DMS 273 (cell line): ENCODE measurements around the gene GNB1.

Experiments used
- DNase-seq: peaks from one replicate; lab custom pipeline; 2025; ENCODE audit not compliant: unreplicated experiment; lab: John Stamatoyannopoulos, UW

Gene GNB1

DNA sequence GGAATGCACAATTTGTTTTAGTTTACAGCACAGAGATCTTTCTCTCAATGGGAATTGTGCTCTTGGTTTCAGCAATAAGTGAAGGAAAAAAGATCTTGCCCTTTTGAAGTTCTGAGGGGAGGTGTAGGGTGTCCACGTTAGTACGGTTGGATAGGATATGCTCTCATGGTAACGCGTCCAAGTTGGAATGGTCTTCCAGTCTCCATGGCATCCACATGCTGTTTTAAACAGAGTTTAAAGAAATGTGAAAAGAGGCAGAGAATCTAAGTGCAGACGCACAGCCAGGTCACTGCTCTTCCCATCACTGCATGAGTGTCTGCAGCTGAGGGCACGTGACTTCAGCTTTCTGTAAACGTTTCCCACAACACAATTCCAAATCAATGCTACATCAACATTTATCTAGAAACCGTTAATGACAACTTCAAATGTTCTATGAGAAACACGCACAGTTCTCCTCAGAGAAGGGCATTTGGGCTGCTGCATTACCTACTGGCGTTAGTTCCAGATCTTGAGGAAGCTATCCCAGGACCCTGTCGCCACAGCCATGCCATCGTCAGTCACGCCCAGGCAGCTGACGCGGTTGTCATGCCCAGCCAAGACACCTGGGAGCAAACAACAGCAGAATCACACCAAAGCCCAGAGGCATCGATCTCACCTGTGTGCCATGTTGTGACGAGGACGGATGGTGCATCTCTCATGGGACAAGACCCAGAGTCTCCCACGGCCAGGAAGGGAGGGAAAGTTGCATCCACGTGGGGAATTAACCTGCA, 103.9 kb downstream of the GNB1 start:
- no peak for DNase-seq

- no peak for DNase-seq
Observed at GRCh38 chr1:1785666-1786065, 105.2 kb downstream of the GNB1 start.

GRCh38 chr1:1784933-1785332, 106.0 kb downstream of the GNB1 start:
- DNase-seq: no peak

GRCh38 chr1:1783320-1783719, 107.6 kb downstream of the GNB1 start:
- no peak for DNase-seq

GRCh38 chr1:1782399-1783221, 108.3 kb downstream of the GNB1 start:
- peak; percentile 42 for DNase-seq

DNA sequence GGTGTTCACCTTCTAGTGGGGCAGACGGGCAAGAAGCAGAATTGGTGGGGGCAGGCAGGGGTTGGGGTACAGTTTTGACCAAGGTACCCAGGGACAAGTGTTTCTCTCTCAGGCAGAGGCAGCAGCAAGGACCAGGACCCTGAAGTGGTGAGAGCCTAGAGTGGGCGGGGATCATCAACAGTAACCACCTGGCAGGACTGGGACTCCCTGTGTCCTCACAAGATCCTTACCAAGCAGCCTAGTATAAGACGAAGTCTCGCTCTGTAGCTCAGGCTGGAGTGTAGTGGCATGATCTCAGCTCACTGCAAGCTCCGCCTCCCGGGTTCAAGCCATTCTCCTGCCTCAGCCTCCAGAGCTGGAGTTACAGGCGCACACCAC, 109.4 kb downstream of the GNB1 start:
- DNase-seq: peak; percentile 44

DNA sequence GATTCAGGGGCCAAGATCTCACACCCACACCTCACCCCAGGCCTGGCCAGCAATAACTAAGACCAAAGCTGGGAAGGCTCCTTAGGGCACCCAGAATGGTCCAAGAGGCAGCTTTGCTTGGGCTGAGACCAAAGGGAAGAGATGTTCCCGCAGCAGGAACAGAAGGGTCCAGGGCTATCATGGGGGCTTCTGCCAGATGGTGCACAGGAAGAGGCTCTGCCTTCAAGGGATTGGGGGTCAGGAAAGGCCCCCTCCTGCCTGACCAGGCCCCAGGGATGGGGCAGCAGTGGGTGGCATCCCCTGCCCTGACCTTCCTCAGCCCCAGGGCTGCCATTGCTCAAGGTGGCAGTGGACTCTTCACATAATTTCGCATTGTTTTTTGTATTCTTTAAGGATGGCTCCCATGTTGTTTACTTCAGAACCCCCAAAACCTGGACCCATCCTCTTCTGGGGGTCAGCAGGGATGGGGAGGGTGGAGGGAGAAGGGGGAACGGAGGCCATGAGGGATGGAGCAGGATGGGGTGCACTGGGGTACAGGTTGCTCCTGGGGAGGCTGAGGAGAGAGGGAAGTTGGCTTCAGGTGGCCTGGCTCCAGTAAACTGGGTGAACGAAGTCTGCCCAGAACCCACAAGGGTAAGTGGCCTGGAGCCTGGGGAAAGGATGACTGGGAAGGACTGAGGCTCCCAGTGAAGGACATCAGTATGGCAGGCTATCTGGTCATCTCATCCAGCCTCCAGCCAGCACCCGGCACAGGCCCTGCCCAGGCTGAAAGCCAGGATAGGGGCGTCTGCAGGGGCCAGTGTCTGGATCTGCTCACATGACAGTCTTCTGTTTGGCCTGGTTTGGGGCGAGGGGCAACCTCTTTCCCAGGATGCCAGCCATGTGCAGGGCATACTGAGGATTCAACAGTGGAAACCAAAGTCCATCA, 110.0 kb downstream of the GNB1 start:
- DNase-seq: no peak

DNA sequence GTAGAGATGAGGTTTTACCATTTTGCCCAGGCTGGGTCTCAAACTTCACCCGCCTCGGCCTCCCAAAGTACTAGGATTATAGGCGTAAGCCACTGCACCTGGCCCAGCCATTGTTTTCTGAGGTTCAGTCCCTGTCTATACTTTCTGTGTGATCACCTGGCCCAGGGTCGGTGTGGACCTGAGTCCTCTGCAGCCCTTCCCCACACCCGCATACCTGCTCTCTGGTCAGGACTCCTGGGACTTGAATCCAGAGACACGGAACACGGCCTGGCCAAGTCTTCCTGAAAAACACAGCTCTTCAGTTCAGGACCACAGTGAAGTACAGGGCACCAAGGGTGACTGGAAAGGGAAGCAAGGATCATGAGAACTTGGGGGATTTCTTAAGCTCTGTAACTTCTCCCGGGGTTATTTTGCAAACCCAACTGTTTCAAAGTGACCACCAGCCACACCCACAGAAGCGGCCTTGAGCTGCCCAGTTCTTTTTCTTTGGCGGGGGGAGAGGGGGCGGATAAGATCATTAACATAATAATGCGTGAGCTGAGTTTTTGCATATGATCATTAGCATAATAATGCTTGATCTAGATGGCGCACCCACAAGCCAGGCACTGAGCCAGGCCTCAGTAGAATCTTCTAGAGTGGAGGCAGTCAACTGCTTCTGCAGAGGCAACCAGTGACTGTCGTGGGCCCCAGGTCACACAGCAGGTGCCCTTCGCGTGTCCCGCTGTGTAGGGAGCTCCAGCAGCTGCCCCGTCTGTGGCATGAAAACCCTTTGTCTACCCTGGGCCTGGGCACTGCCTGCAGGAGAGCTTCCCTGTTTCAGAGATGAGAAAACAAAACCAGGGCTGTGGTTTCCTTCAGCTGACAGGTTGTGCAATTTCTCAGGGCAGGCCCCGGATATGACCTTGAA, 110.9 kb downstream of the GNB1 start:
- peak; percentile 51 for DNase-seq

GRCh38 chr1:1779320-1779675, 111.6 kb downstream of the GNB1 start:
- peak; percentile 40 for DNase-seq

DNA sequence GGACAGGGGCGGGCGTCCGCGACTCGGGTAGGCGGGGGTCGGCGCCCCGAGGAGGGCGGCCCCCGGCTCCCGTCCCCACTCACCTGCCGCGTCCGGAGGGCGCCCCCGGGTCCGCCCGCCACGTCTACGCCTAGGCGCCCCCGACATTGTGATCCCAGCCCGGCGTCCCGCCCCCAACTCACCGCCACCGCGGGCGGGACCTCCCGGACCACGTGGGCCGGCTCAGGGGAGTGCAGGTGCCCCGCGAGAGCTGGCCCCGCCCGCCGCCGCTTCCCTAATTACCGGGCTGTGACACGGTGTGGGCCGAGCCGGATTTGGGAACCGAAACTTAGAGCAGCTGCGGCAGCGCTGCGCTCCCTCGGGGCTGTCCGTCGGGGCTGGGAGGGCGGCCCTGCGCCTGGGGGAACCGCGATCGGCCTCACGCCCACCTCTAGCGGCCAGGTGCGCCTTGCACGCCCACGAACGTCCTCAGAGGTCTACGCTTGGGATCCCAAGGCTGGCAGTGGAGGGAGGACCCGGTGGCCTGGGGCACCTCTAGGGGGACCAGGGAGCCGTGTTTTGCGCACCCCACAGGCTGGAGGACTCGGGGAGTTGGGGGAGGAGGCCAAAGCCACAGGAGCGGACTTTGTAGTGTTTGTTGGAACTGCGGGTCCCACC, 112.1 kb downstream of the GNB1 start:
- DNase-seq: peak; percentile 90

GRCh38 chr1:1777950-1778662, 112.8 kb downstream of the GNB1 start, which contains the start of gene NADK:
Gene NADK, minus strand, starts transcription at chr1:1778470. Its CDS starts 13,064 bp downstream, at chr1:1765406.
- peak; percentile 88 for DNase-seq

GRCh38 chr1:1777583-1777899, 113.3 kb downstream of the GNB1 start:
- peak; percentile 57 for DNase-seq

DNA sequence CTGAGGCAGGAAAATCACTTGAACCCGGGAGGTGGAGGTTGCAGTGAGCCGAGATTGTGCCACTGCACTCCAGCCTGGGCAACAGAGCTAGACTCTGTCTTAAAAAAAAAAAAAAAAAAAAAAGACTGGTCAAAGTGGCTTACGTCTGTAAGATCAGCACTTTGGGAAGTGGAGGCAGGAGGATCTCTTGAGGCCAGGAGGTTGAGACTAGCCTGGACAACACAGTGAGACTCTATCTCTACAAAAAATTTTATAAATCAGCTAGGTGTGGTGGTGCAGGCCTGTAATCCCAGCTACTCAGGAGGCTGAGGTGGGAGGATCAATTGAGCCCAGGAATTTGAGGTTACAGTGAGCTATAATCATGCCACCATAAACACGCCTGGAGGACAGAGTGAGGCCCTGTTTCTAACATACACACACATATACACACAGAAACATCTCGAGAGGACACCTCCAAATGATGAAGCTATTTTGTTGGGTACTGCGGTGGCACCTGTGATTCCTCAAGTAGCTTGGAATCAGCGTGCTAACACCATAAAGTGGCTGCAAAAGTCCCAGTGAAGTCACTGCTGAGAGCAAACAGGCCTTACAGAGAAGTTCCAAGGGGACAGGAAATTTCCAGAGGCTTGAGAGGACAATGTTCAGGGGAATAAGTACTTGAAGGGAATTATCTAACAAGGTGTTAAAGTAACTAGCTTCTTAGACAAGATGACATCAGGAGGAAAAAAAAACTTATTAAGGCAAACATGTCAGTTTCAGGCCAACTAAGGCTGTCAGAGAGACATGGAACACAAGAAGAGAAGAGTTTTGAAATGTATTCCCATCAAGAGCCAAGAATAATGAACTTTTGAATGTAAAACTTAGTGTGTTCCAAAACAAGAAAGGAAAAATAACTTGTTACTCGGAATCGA, 114.0 kb downstream of the GNB1 start:
- DNase-seq: peak; percentile 49

DNA sequence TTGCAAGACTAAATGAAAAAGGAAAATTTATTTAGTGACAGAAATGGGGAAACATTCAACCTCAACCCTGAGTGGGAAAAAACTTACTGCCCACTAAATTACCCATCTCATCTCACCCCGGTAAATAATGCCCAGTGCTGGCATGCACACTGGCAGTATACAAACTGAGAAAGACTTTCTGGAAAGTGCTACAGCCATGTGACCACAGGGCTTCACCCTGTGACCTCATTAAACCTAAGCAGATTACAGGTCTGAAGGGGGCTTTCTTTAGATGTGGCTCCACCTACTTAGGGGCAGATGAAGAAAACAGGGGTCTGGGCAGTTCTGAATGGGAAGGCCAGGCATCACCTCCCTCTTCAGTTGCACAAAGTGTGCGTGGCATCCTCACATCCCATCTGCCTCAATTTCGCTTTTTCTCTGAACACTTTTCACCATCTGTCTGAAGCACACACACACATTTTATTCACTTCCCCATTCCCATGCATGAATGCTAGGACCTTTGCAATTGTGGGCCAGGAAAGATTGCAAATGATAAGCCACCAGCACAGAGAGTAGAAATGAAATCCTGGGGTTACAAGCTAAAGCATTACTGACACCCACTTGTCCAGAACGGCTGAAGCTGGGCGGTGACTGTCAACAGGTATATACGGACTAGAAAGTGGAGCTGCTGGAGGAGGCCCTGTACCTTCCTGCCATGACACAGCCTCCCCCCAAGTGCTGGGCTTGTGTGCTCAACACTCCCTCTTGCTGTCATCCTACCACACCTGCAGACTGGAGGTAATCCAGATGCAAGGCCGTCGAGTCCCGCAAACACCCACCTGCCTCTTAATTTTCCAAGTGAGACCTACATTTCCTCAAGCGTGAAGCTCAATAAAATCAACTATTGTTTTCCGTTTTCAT, 115.3 kb downstream of the GNB1 start:
- peak; percentile 41 for DNase-seq

GRCh38 chr1:1773874-1774273, 117.0 kb downstream of the GNB1 start:
- DNase-seq: no peak

DNA sequence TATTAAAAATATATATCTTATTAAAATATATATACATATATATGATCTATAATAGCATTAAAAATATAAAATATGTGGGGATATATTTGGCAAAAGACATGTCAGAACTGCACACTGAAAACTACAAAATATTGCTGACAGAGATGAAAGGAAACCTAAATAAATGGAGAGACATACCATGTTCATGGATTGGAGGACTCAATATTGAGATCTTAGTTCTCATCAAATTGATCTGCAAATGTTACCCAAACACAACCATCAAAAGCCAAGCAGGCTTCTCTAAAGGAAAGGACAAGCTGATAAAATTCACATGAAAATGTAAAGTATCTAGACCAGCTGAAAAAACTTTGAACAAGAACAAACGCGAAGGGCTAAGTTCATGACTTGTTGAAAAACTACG, 119.8 kb downstream of the GNB1 start:
- no peak for DNase-seq

GRCh38 chr1:1770102-1770501, 120.8 kb downstream of the GNB1 start:
- DNase-seq: no peak
